ENCODE results near the gene C1orf116. TPM values are rescaled to one million over a fixed set of nuclear protein-coding genes. Genes with fewer than 3 reads are reported as not detected.

C1orf116 gene
- polyA plus RNA-seq, 3 donors, result 0.03 to 0.04 TPM; not detected in 1

DNA sequence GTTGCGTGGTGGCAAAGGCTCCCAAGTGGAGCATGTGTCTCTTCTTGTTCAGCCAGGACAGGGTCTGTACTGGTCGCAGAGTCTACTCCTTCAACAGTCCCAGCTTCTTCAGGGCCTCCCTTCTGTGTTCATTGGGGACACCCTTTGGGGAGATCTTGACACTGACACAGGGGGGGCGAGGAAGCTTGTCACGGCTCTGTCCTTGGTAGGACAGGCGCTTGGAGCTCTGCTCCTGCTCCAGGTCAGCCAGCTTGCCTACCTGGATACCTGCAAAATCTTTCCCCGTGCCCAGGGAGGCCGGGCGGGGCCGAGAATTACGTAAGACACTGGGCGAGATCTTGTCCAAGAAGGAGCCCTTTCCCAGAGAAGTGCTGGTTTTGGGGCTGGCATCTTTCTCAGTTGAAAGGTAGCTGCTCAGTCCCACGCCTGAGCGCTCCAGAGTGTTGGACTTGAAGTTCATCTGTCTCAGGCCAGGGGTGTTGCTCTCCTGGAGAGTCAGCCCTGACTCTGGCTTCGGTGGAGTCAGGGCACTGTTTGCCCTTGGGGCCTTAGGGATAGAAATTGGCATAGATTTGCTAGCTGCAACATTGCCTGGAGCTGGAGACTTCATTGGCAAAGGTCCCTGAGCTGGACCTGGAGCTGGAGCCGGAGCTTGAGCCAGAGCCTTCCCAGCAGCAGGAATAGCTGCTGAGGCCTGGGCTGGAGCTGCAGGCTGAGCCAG is 10.5 kb downstream of the C1orf116 start:
- Histone ChIP-seq H3K36me3 (replicated peaks in 1 of 2; ENCODE audit: control insufficient read depth in 1 of 2, insufficient read depth in 2 of 2, low read length in 2 of 2) (no peaks in the 10 kb centered on the region), H3K9me3 (replicated peaks in 1 of 2; ENCODE audit: control insufficient read depth in 1 of 2, insufficient read depth in 1 of 2, low read length in 2 of 2) (no peaks in the 10 kb centered on the region), H3K27me3 (ENCODE audit: control insufficient read depth in 2 of 2, insufficient read depth in 2 of 2, low read length in 2 of 2) (no peaks in the 10 kb centered on the region), H3K79me2 (ENCODE audit: insufficient read depth, low read length) (no peaks in the 10 kb centered on the region), H3K4me2 (replicated peaks; ENCODE audit: extremely low read depth, low read length, poor library complexity, severe bottlenecking) (no peak overlapping the region), H2AFZ (ENCODE audit: insufficient read depth, low read depth, low read length, poor library complexity, severe bottlenecking) (no peak overlapping the region), H3K4me1 (ENCODE audit: control insufficient read depth in 1 of 2, insufficient read depth in 2 of 2, low read length in 2 of 2) (peaks cover 20 to 23% of the 10 kb centered on the region in 2 donors), H4K20me1 (ENCODE audit: insufficient read depth, low read length) (no peaks in the 10 kb centered on the region), H3K9ac (ENCODE audit: insufficient read depth, low read length, poor library complexity, severe bottlenecking) (no peak overlapping the region), H3K27ac (ENCODE audit: low read depth in 1 of 2, low read length in 2 of 2) (no peak overlapping the region), H3K4me3 (replicated peaks in 1 of 3; ENCODE audit: low read depth in 2 of 3, low read length in 3 of 3) (no peak overlapping the region)
- intact Hi-C loops (cut with micrococcal nuclease), result no loop called here
- 89% methylated on average over 15 of the region's 15 CpGs for WGBS (ENCODE audit: insufficient coverage)
- Mint-ChIP-seq H3K27ac (peak overlapping the region in 1 of 7 donors; percentile 3), H3K36me3 (peaks cover 0 to 2% of the 10 kb centered on the region in 2 donors), H3K27me3 (ENCODE audit: low read depth in 3 of 3) (peaks cover 0 to 2% (median 0%) of the 10 kb centered on the region in 3 donors), H3K9me3 (peaks cover 0 to 2% (median 0%) of the 10 kb centered on the region in 7 donors), H3K4me3 (peak overlapping the region in 1 of 2 donors; percentile 26), H3K4me1 (peaks cover 44% of the 10 kb centered on the region)
- TF ChIP-seq, protein P1, sequence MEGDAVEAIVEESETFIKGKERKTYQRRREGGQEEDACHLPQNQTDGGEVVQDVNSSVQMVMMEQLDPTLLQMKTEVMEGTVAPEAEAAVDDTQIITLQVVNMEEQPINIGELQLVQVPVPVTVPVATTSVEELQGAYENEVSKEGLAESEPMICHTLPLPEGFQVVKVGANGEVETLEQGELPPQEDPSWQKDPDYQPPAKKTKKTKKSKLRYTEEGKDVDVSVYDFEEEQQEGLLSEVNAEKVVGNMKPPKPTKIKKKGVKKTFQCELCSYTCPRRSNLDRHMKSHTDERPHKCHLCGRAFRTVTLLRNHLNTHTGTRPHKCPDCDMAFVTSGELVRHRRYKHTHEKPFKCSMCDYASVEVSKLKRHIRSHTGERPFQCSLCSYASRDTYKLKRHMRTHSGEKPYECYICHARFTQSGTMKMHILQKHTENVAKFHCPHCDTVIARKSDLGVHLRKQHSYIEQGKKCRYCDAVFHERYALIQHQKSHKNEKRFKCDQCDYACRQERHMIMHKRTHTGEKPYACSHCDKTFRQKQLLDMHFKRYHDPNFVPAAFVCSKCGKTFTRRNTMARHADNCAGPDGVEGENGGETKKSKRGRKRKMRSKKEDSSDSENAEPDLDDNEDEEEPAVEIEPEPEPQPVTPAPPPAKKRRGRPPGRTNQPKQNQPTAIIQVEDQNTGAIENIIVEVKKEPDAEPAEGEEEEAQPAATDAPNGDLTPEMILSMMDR (IDR thresholded peaks at IDR 0.05), result no peak
- DNase-seq, result no peak

DNA sequence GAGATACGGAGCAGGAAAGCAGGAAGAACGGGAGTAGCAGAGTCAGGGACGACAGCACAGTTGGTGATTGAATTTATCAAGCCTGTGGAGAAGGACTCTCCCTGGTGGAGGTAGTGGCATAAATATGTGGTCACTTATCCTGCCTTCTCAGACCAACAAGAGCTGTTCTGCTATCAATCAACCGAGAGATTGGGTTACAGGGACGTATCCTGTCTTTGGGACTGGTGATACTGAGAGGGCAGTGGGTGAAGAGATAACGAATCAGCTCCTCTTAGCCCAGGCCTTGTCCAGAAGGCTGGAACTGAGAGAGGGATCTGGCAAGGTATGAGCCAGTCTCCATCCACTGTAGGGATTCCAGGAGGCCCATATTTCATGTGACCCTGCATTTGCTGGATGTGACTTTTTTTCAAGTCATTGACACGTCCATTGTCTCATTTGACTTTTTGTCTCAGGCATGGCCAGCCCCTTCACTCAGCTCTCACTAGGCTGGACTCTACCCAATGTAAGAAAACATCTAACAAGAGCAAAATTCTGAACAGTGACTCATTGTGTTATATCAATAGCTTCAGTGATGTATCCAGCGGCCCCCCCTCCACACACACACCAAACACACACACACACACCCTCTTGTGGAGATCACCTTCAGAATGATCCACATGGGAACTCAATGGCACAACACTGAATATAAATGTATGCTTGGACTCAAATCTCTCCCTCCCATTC is 11.3 kb downstream of the C1orf116 start:
- Mint-ChIP-seq H3K27ac (peak overlapping the region in 2 of 7 donors; percentile 3 to 67), H3K27me3 (ENCODE audit: low read depth in 3 of 3) (peaks cover 0 to 2% (median 0%) of the 10 kb centered on the region in 3 donors), H3K4me1 (peaks cover 44% of the 10 kb centered on the region), H3K9me3 (peaks cover 0 to 2% (median 0%) of the 10 kb centered on the region in 7 donors), H3K36me3 (peaks cover 0 to 2% of the 10 kb centered on the region in 2 donors), H3K4me3 (peak overlapping the region in 1 of 2 donors; percentile 51)
- no peak overlapping the region for H3K4me3 ChIP-seq (replicated peaks in 1 of 3; ENCODE audit: low read depth in 2 of 3, low read length in 3 of 3)
- no peak for DNase-seq
- no peaks in the 10 kb centered on the region for H3K36me3 ChIP-seq (replicated peaks in 1 of 2; ENCODE audit: control insufficient read depth in 1 of 2, insufficient read depth in 2 of 2, low read length in 2 of 2)
- H3K4me2 ChIP-seq (replicated peaks; ENCODE audit: extremely low read depth, low read length, poor library complexity, severe bottlenecking), result no peak overlapping the region
- H3K27ac ChIP-seq (ENCODE audit: low read depth in 1 of 2, low read length in 2 of 2), result no peak overlapping the region
- no peaks in the 10 kb centered on the region for H4K20me1 ChIP-seq (ENCODE audit: insufficient read depth, low read length)
- no peaks in the 10 kb centered on the region for H3K27me3 ChIP-seq (ENCODE audit: control insufficient read depth in 2 of 2, insufficient read depth in 2 of 2, low read length in 2 of 2)
- H3K9me3 ChIP-seq (replicated peaks in 1 of 2; ENCODE audit: control insufficient read depth in 1 of 2, insufficient read depth in 1 of 2, low read length in 2 of 2), result no peaks in the 10 kb centered on the region
- H2AFZ ChIP-seq (ENCODE audit: insufficient read depth, low read depth, low read length, poor library complexity, severe bottlenecking), result no peak overlapping the region
- H3K9ac ChIP-seq (ENCODE audit: insufficient read depth, low read length, poor library complexity, severe bottlenecking), result no peak overlapping the region
- intact Hi-C loops (cut with micrococcal nuclease), result no loop called here
- 93% methylated on average over 6 of the region's 8 CpGs for WGBS (ENCODE audit: insufficient coverage)
- TF ChIP-seq, protein P1 (IDR thresholded peaks at IDR 0.05), result no peak
- H3K79me2 ChIP-seq (ENCODE audit: insufficient read depth, low read length), result no peaks in the 10 kb centered on the region
- peaks cover 20 to 23% of the 10 kb centered on the region in 2 donors for H3K4me1 ChIP-seq (ENCODE audit: control insufficient read depth in 1 of 2, insufficient read depth in 2 of 2, low read length in 2 of 2)
